PC-9 (cell line): ENCODE data around the gene TMEM59L.

Source experiments
- EZH2 ChIP-seq: fragments of 200-600 bp; sonication (generic); IDR thresholded peaks from 2 replicates; pipeline ENCODE4 v1.8.0; 2017; ENCODE audit warnings: antibody characterized with exemption, low read depth
- TF ChIP-seq, protein P1 (sequence below): fragments of 200-600 bp; sonication (generic); conservative IDR thresholded peaks from 2 replicates; pipeline ENCODE4 v1.6.1; 2017; ENCODE audit warnings: mixed run types, antibody characterized with exemption, mild to moderate bottlenecking, moderate library complexity

DNA sequence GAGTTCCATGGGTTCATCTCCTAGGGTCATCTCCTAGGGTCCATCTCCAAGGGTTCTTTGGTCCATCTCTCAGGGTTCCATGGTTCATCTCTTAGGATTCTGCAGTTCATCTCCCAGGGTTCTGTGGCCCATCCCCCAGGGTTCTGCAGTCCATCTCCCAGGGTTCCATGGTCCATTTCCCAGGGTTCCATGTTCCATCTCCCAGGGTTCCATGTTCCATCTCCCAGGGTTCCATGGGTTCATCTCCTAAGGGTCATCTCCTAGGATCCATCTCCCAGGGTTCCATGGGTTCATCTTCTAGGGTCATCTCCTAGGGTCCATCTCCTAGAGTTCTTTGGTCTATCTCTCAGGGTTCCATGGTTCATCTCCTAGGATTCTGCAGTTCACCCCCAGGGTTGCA lies 4.9 kb downstream of the TMEM59L start:
- TF ChIP-seq, protein P1, sequence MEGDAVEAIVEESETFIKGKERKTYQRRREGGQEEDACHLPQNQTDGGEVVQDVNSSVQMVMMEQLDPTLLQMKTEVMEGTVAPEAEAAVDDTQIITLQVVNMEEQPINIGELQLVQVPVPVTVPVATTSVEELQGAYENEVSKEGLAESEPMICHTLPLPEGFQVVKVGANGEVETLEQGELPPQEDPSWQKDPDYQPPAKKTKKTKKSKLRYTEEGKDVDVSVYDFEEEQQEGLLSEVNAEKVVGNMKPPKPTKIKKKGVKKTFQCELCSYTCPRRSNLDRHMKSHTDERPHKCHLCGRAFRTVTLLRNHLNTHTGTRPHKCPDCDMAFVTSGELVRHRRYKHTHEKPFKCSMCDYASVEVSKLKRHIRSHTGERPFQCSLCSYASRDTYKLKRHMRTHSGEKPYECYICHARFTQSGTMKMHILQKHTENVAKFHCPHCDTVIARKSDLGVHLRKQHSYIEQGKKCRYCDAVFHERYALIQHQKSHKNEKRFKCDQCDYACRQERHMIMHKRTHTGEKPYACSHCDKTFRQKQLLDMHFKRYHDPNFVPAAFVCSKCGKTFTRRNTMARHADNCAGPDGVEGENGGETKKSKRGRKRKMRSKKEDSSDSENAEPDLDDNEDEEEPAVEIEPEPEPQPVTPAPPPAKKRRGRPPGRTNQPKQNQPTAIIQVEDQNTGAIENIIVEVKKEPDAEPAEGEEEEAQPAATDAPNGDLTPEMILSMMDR, result no peak
- TF ChIP-seq EZH2, result no peak
